Measurements from ENCODE around the gene ICAM2.

The ICAM2 gene

GRCh38 chr17:63974594-63975192 lies 45.7 kb downstream of the ICAM2 start:
- DNase-seq (ENCODE audit: low spot score) = no peak

GRCh38 chr17:63973930-63974593 lies 46.4 kb downstream of the ICAM2 start:
- DNase-seq (ENCODE audit: low spot score) = no peak

- no peak for DNase-seq (ENCODE audit: low spot score)
Measured at GRCh38 chr17:63973247-63973646, 47.2 kb downstream of the ICAM2 start.

- no peak for DNase-seq (ENCODE audit: low spot score)
Measured at GRCh38 chr17:63972796-63973195, 47.6 kb downstream of the ICAM2 start, which contains the start of gene SCN4A. Gene SCN4A, minus strand, starts transcription at chr17:63972918. Its CDS starts 77 bp downstream, at chr17:63972841.

- no peak for DNase-seq (ENCODE audit: low spot score)
Measured at GRCh38 chr17:63969278-63969677, 51.2 kb downstream of the ICAM2 start.

- no peak for DNase-seq (ENCODE audit: low spot score)
Measured at GRCh38 chr17:63967953-63968352, 52.5 kb downstream of the ICAM2 start.

- DNase-seq (ENCODE audit: low spot score) = no peak
Measured at GRCh38 chr17:63966646-63967264, 53.7 kb downstream of the ICAM2 start.

- DNase-seq (ENCODE audit: low spot score) = no peak
Measured at GRCh38 chr17:63963123-63963522, 57.3 kb downstream of the ICAM2 start.

- DNase-seq (ENCODE audit: low spot score) = no peak
Measured at GRCh38 chr17:63962298-63962744, 58.1 kb downstream of the ICAM2 start.

- DNase-seq (ENCODE audit: low spot score) = peak; percentile 100
Measured at GRCh38 chr17:63961355-63962212, 58.8 kb downstream of the ICAM2 start.

- no peak for DNase-seq (ENCODE audit: low spot score)
Measured at GRCh38 chr17:63960430-63960829, 60.0 kb downstream of the ICAM2 start.

- no peak for DNase-seq (ENCODE audit: low spot score)
Measured at GRCh38 chr17:63960006-63960405, 60.4 kb downstream of the ICAM2 start.

GRCh38 chr17:63956296-63956920 lies 64.0 kb downstream of the ICAM2 start:
- no peak for DNase-seq (ENCODE audit: low spot score)

- DNase-seq (ENCODE audit: low spot score) = no peak
Measured at GRCh38 chr17:63955791-63956190, 64.6 kb downstream of the ICAM2 start.

- no peak for DNase-seq (ENCODE audit: low spot score)
Measured at GRCh38 chr17:63955232-63955631, 65.2 kb downstream of the ICAM2 start.

- no peak for DNase-seq (ENCODE audit: low spot score)
Measured at GRCh38 chr17:63954402-63955063, 65.9 kb downstream of the ICAM2 start.

Measured in ecto neural progenitor cell (in vitro differentiated cells).